Measurements from ENCODE around the gene SVIL.

DNA sequence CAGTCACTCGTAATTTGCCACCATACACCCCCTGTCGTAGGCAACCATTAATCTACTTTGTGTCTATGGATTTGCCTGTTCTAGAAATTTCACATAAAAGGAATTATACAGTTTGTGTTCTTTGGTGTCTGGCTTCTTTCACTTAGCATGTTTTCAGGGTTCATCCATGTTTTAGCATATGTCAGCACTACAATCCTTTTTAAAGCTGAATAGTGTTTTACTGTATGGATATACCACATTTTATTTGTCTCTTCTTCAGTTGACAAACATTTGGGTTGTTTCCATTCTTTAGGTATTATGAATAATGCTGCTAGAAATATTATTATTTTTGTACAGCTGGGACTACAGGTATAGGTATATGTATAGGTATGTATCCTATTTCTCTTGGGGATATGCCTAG lies 17.4 kb upstream of the SVIL start:
- TF ChIP-seq GABPA (IDR thresholded peaks at IDR 0.05 in 1 of 2, conservative IDR thresholded peaks at IDR 0.05 in 1 of 2) (no peak), JUND (IDR thresholded peaks at IDR 0.05) (no peak)
- TF ChIP-seq, protein P1, sequence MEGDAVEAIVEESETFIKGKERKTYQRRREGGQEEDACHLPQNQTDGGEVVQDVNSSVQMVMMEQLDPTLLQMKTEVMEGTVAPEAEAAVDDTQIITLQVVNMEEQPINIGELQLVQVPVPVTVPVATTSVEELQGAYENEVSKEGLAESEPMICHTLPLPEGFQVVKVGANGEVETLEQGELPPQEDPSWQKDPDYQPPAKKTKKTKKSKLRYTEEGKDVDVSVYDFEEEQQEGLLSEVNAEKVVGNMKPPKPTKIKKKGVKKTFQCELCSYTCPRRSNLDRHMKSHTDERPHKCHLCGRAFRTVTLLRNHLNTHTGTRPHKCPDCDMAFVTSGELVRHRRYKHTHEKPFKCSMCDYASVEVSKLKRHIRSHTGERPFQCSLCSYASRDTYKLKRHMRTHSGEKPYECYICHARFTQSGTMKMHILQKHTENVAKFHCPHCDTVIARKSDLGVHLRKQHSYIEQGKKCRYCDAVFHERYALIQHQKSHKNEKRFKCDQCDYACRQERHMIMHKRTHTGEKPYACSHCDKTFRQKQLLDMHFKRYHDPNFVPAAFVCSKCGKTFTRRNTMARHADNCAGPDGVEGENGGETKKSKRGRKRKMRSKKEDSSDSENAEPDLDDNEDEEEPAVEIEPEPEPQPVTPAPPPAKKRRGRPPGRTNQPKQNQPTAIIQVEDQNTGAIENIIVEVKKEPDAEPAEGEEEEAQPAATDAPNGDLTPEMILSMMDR (IDR thresholded peaks at IDR 0.05; ENCODE audit: low read depth, low read length, missing input control), result no peak
